ENCODE data around the gene PSMD3. TPM values are rescaled to one million over a fixed set of nuclear protein-coding genes. Genes with fewer than 3 reads are reported as not detected.

PSMD3 gene
- polyA plus RNA-seq, 2 of the 4 experiments (the other 2 are of a cell fraction), result 87.7 to 193 TPM

GRCh38 chr17:40022961-40023541, 42.4 kb downstream of the PSMD3 start:
- TF ChIP-seq JUN (IDR thresholded peaks at IDR 0.05), result no peak
- no peak for TF ChIP-seq CHD2 (IDR thresholded peaks at IDR 0.05; ENCODE audit: low read length, partially characterized antibody)
- no peak for TF ChIP-seq KDM5A (IDR thresholded peaks at IDR 0.05)
- Histone ChIP-seq H3K4me2 (peak overlapping the region; percentile 38), H3K9me3 (no peaks in the 10 kb centered on the region), H3K4me3 (no peak overlapping the region), H3K27ac (peak overlapping the region; percentile 83 to 84; a peak in 4 of 6 replicates), H3K4me1 (peaks cover 43% of the 10 kb centered on the region)
- ChIA-PET POLR2A (interaction anchor here (1.6 kb wide), 1 partner anchor 43 kb away, joined by 6 read pairs; the partner anchor contains the start of gene PSMD3), CTCF (interaction anchor here (0.8 to 23.2 kb wide), 15 partner anchors 16 to 267 kb away, joined by 3 to 625 read pairs (median 7); partner anchors contain the start of genes CASC3, CSF3 and MED24)
- DNase-seq (ENCODE audit: low read depth in 1 of 2, low spot score in 1 of 2), result no peak
- 90% methylated on average over 18 of the region's 19 CpGs for WGBS (ENCODE audit: missing lambda C conversion rate)
- no peak for ATAC-seq
- no peak for FAIRE-seq

- CTCF ChIA-PET, result interaction anchor here (1.0 to 23.2 kb wide), 8 partner anchors 16 to 144 kb away, joined by 3 to 625 read pairs (median 16); partner anchors contain the start of genes CSF3 and THRA
- ATAC-seq (no peak), DNase-seq (ENCODE audit: low read depth in 1 of 2, low spot score in 1 of 2) (no peak), FAIRE-seq (no peak)
- Histone ChIP-seq H3K4me3 (no peak overlapping the region), H3K9me3 (no peaks in the 10 kb centered on the region), H3K4me2 (peak overlapping the region; percentile 38), H3K4me1 (peaks cover 39% of the 10 kb centered on the region), H3K27ac (peak overlapping the region; percentile 83 to 84; a peak in 4 of 6 replicates)
- TF ChIP-seq HES2 (IDR thresholded peaks at IDR 0.05) (no peak), HOXB13 (CRISPR knock-in tag; IDR thresholded peaks at IDR 0.05; ENCODE audit: low read depth) (no peak), POLR2AphosphoS2 (conservative IDR thresholded peaks at IDR 0.05; ENCODE audit: low read length) (no peak), BHLHE40 (IDR thresholded peaks at IDR 0.05; ENCODE audit: low read depth, low read length) (no peak), ZC3H11A (IDR thresholded peaks at IDR 0.05) (no peak), JUN (IDR thresholded peaks at IDR 0.05) (no peak), FOSB (CRISPR knock-in tag; IDR thresholded peaks at IDR 0.05) (no peak), FOSL2 (IDR thresholded peaks at IDR 0.05) (no peak), FOSL2 (CRISPR knock-in tag; IDR thresholded peaks at IDR 0.05) (no peak), RARB (CRISPR knock-in tag; IDR thresholded peaks at IDR 0.05) (no peak), MAFK (IDR thresholded peaks at IDR 0.05; ENCODE audit: partially characterized antibody) (no peak), ESRRA (IDR thresholded peaks at IDR 0.05; ENCODE audit: borderline replicate concordance, low read length) (no peak), HOXB5 (CRISPR knock-in tag; IDR thresholded peaks at IDR 0.05) (no peak), NPAS2 (CRISPR knock-in tag; IDR thresholded peaks at IDR 0.05; ENCODE audit: borderline replicate concordance) (no peak), MAX (IDR thresholded peaks at IDR 0.05) (no peak), EHMT2 (IDR thresholded peaks at IDR 0.05; ENCODE audit: low read depth) (no peak), FOXS1 (CRISPR knock-in tag; IDR thresholded peaks at IDR 0.05) (no peak), RCOR1 (IDR thresholded peaks at IDR 0.05; ENCODE audit: low read depth, low read length) (no peak), CHD2 (IDR thresholded peaks at IDR 0.05; ENCODE audit: low read length, partially characterized antibody) (no peak), CBX8 (IDR thresholded peaks at IDR 0.05) (no peak), PBX3 (IDR thresholded peaks at IDR 0.05) (no peak)
- WGBS (ENCODE audit: missing lambda C conversion rate), result 64% methylated on average over 10 of the region's 10 CpGs
- POLR2A ChIA-PET, result no interaction called here
Measured at GRCh38 chr17:40023590-40024292, 43.1 kb downstream of the PSMD3 start.

GRCh38 chr17:40024901-40025300, 44.3 kb downstream of the PSMD3 start:
- DNase-seq (ENCODE audit: low read depth in 1 of 2, low spot score in 1 of 2) (no peak), ATAC-seq (no peak), FAIRE-seq (no peak)
- H3K4me3 ChIP-seq, result no peak overlapping the region
- ChIA-PET CTCF (interaction anchor here (0.6 to 23.2 kb wide), 12 partner anchors 15 to 1757 kb away, joined by 3 to 625 read pairs (median 20); partner anchors contain the start of genes CSF3, MED24, PSMD3 and THRA), POLR2A (interaction anchor here (1.1 kb wide), 1 partner anchor 44 kb away, joined by 3 read pairs; the partner anchor contains the start of gene PSMD3)
- no peak overlapping the region for H3K4me2 ChIP-seq
- peaks cover 38% of the 10 kb centered on the region for H3K4me1 ChIP-seq
- no peaks in the 10 kb centered on the region for H3K9me3 ChIP-seq
- 90% methylated on average over 8 of the region's 8 CpGs for WGBS (ENCODE audit: missing lambda C conversion rate)
- H3K27ac ChIP-seq, result no peak overlapping the region
- no peak for TF ChIP-seq EHMT2 (IDR thresholded peaks at IDR 0.05; ENCODE audit: low read depth)
- no peak for TF ChIP-seq REST (IDR thresholded peaks at IDR 0.05)
- no peak for TF ChIP-seq NR3C1 (IDR thresholded peaks at IDR 0.05)
- no peak for TF ChIP-seq ZSCAN20 (CRISPR knock-in tag; IDR thresholded peaks at IDR 0.05)
- no peak for TF ChIP-seq NPAS2 (CRISPR knock-in tag; IDR thresholded peaks at IDR 0.05; ENCODE audit: borderline replicate concordance)
- TF ChIP-seq ZC3H11A (IDR thresholded peaks at IDR 0.05), result no peak
- no peak for TF ChIP-seq ESRRA (IDR thresholded peaks at IDR 0.05; ENCODE audit: borderline replicate concordance, low read length)
- TF ChIP-seq CEBPB (IDR thresholded peaks at IDR 0.05), result no peak
- no peak for TF ChIP-seq MAX (IDR thresholded peaks at IDR 0.05)
